Globus pallidus (tissue), 1 donor: ENCODE data around the gene ATG7.
"Not testable (repeated sequence)": the region's sequence is repeated elsewhere in the genome, so short reads cannot be mapped to it uniquely, and the experiment has no call there.

Source experiments
- DNase-seq: peaks from one replicate; pipeline ENCODE4 v3.0.0-alpha.2; 2015; ENCODE audit warnings: low spot score

ATG7 gene

GRCh38 chr3:11431319-11431718 lies 159.1 kb downstream of the ATG7 start:
- no peak for DNase-seq

- peak; percentile 81 for DNase-seq
Observed at GRCh38 chr3:11434017-11434526, 161.9 kb downstream of the ATG7 start.

- DNase-seq: peak; percentile 33
Observed at GRCh38 chr3:11434563-11435096, 162.4 kb downstream of the ATG7 start.

- DNase-seq: no peak
Observed at GRCh38 chr3:11435440-11436165, 163.4 kb downstream of the ATG7 start.

GRCh38 chr3:11436775-11437174 lies 164.6 kb downstream of the ATG7 start:
- DNase-seq: no peak

GRCh38 chr3:11437506-11437905 lies 165.3 kb downstream of the ATG7 start:
- DNase-seq: no peak

GRCh38 chr3:11438646-11439045 lies 166.4 kb downstream of the ATG7 start:
- no peak for DNase-seq

GRCh38 chr3:11441346-11441745 lies 169.1 kb downstream of the ATG7 start:
- DNase-seq: not testable (repeated sequence)

GRCh38 chr3:11444404-11444803 lies 172.2 kb downstream of the ATG7 start:
- no peak for DNase-seq

- DNase-seq: not testable (repeated sequence)
Observed at GRCh38 chr3:11445193-11445592, 173.0 kb downstream of the ATG7 start.

- no peak for DNase-seq
Observed at GRCh38 chr3:11445883-11446282, 173.7 kb downstream of the ATG7 start.

GRCh38 chr3:11447584-11448200 lies 175.5 kb downstream of the ATG7 start:
- DNase-seq: no peak

- DNase-seq: no peak
Observed at GRCh38 chr3:11450015-11450414, 177.8 kb downstream of the ATG7 start.

- no peak for DNase-seq
Observed at GRCh38 chr3:11452312-11452711, 180.1 kb downstream of the ATG7 start.

GRCh38 chr3:11452885-11453847 lies 181.0 kb downstream of the ATG7 start:
- peak; percentile 74 for DNase-seq

GRCh38 chr3:11455956-11456355 lies 183.8 kb downstream of the ATG7 start:
- DNase-seq: no peak

- no peak for DNase-seq
Observed at GRCh38 chr3:11457135-11457534, 184.9 kb downstream of the ATG7 start.

- DNase-seq: no peak
Observed at GRCh38 chr3:11459186-11459824, 187.1 kb downstream of the ATG7 start.

- no peak for DNase-seq
Observed at GRCh38 chr3:11461226-11461625, 189.0 kb downstream of the ATG7 start.

GRCh38 chr3:11462673-11463072 lies 190.5 kb downstream of the ATG7 start:
- not testable (repeated sequence) for DNase-seq

- DNase-seq: no peak
Observed at GRCh38 chr3:11463591-11463990, 191.4 kb downstream of the ATG7 start.

GRCh38 chr3:11464356-11464755 lies 192.2 kb downstream of the ATG7 start:
- DNase-seq: peak; percentile 45
